AG04450 (cell line): ENCODE measurements around the gene RAD51. TPM values are rescaled to one million over a fixed set of nuclear protein-coding genes. Genes with fewer than 3 reads are reported as not detected.

Experiments used
- CTCF ChIA-PET: fragments of 300-600, 350-600 bp; formaldehyde crosslinking; extraction: SDS; loops from one replicate; lab custom pipeline; 2022; ENCODE audit warnings: antibody characterized with exemption, inconsistent platforms; lab: Charles Lee
- POLR2A ChIA-PET: fragments of 350-600 bp; formaldehyde crosslinking; extraction: SDS; loops from one replicate; lab custom pipeline; 2021; ENCODE audit warnings: antibody characterized with exemption, inconsistent platforms; lab: Yijun Ruan, JAX
- DNase-seq: peaks from one replicate; pipeline ENCODE4 v3.0.0-alpha.2; 2011; ENCODE audit warnings: low read depth, low spot score
- H3K27ac ChIP-seq: one replicate; pipeline ENCODE4 v1.5.1; 2012; ENCODE audit warnings: low read depth, low read length, control low read depth
- H3K27me3 ChIP-seq: one replicate; pipeline ENCODE4 v1.6.0; 2012; ENCODE audit warnings: low read length; ENCODE audit not compliant: control insufficient read depth, insufficient read depth
- H3K4me3 ChIP-seq: 2 replicates; pipeline ENCODE4 v1.5.1; 2011; ENCODE audit warnings: mild to moderate bottlenecking, low read depth, low read length, control low read depth
- H3K9me3 ChIP-seq: 2 replicates; pipeline ENCODE4 v1.5.1; 2012; ENCODE audit warnings: low read length; ENCODE audit not compliant: control insufficient read depth, insufficient read depth
- CTCF ChIP-seq: IDR thresholded peaks from 2 replicates; pipeline ENCODE4 v1.5.1; 2011; ENCODE audit warnings: low read depth, low read length, control low read depth, inconsistent platforms
- polyA plus RNA-seq: library from polyadenylated mRNA; depleted of rRNA; stranded (reverse); fragments of >200 nt; gene quantifications from 2 replicates; pipeline ENCODE4 v1.2.3, GENCODE V29; 2011

Gene RAD51
- polyA plus RNA-seq, 1 experiment: 6.0 TPM

GRCh38 chr15:40771242-40771641 lies 76.3 kb downstream of the RAD51 start:
- POLR2A ChIA-PET: interaction anchor here (0.6 kb wide), 1 partner anchor 245 kb away, joined by 3 read pairs; no protein-coding TSS in a partner anchor

GRCh38 chr15:40772014-40772413 lies 77.0 kb downstream of the RAD51 start:
- Histone ChIP-seq H3K9me3 (no peaks in the 10 kb centered on the region), H3K27ac (no peak overlapping the region), H3K4me3 (no peak overlapping the region), H3K27me3 (no peaks in the 10 kb centered on the region)
- no peak for DNase-seq
- ChIA-PET CTCF (no interaction called here), POLR2A (no interaction called here)
- TF ChIP-seq CTCF: no peak

More at GRCh38 chr15:40771242-40771641, 76.3 kb downstream of the RAD51 start:
- H3K27ac ChIP-seq: no peak overlapping the region
- no peaks in the 10 kb centered on the region for H3K9me3 ChIP-seq
- CTCF ChIA-PET: no interaction called here
- TF ChIP-seq CTCF: no peak
- H3K4me3 ChIP-seq: no peak overlapping the region
- no peaks in the 10 kb centered on the region for H3K27me3 ChIP-seq
- DNase-seq: no peak

- Histone ChIP-seq H3K27me3 (no peaks in the 10 kb centered on the region), H3K4me3 (no peak overlapping the region), H3K9me3 (no peaks in the 10 kb centered on the region), H3K27ac (no peak overlapping the region)
- POLR2A ChIA-PET: no interaction called here
- TF ChIP-seq CTCF: no peak
- CTCF ChIA-PET: interaction anchor here (1.5 kb wide), 1 partner anchor 84 kb away, joined by 4 read pairs; no protein-coding TSS in a partner anchor
- no peak for DNase-seq
Measured at GRCh38 chr15:40773496-40773895, 78.5 kb downstream of the RAD51 start.

GRCh38 chr15:40773902-40774301 lies 78.9 kb downstream of the RAD51 start:
- ChIA-PET CTCF (interaction anchor here (1.5 kb wide), 1 partner anchor 83 kb away, joined by 4 read pairs; no protein-coding TSS in a partner anchor), POLR2A (no interaction called here)
- DNase-seq: no peak
- no peak overlapping the region for H3K4me3 ChIP-seq
- H3K27ac ChIP-seq: no peak overlapping the region
- H3K27me3 ChIP-seq: no peaks in the 10 kb centered on the region
- H3K9me3 ChIP-seq: no peaks in the 10 kb centered on the region
- TF ChIP-seq CTCF: no peak

- POLR2A ChIA-PET: no interaction called here
- CTCF ChIA-PET: no interaction called here
Measured at GRCh38 chr15:40775007-40775406, 80.0 kb downstream of the RAD51 start.

More at GRCh38 chr15:40775007-40775406, 80.0 kb downstream of the RAD51 start:
- DNase-seq: no peak
- H3K27ac ChIP-seq: no peak overlapping the region
- H3K9me3 ChIP-seq: no peaks in the 10 kb centered on the region
- TF ChIP-seq CTCF: no peak
- H3K4me3 ChIP-seq: no peak overlapping the region
- no peaks in the 10 kb centered on the region for H3K27me3 ChIP-seq
